Trophoblast cell (in vitro differentiated cells and primary cell): ENCODE data around the gene ZNF273.
A peak's percentile ranks its signal among the peaks of the same experiment; 100 is the strongest.

Experiments
- DNase-seq, 2 donors: peaks; one replicate each; pipeline ENCODE4 v3.0.0-alpha.2; 2016
- H2AFZ ChIP-seq: 2 replicates; pipeline ENCODE4 v1.6.1; 2013; ENCODE audit warnings: low read length, moderate library complexity, mild to moderate bottlenecking; ENCODE audit not compliant: insufficient read depth, poor library complexity
- H2AK5ac ChIP-seq: 2 replicates; pipeline ENCODE4 v1.6.1; 2013; ENCODE audit warnings: mild to moderate bottlenecking, low read length
- H2BK120ac ChIP-seq: 2 replicates; pipeline ENCODE4 v1.6.1; 2013; ENCODE audit warnings: low read length, mild to moderate bottlenecking, moderate library complexity; ENCODE audit not compliant: insufficient read depth, poor library complexity
- H2BK12ac ChIP-seq: 2 replicates; pipeline ENCODE4 v1.6.1; 2013; ENCODE audit warnings: mild to moderate bottlenecking, low read length, moderate library complexity
- H2BK5ac ChIP-seq: 2 replicates; pipeline ENCODE4 v1.6.1; 2013; ENCODE audit warnings: low read length, low read depth, moderate library complexity, mild to moderate bottlenecking; ENCODE audit not compliant: poor library complexity
- H3K14ac ChIP-seq: 2 replicates; pipeline ENCODE4 v1.6.1; 2013; ENCODE audit warnings: mild to moderate bottlenecking, low read length
- H3K18ac ChIP-seq: 2 replicates; pipeline ENCODE4 v1.6.1; 2013; ENCODE audit warnings: mild to moderate bottlenecking, low read length
- H3K23ac ChIP-seq: 2 replicates; pipeline ENCODE4 v1.6.1; 2013; ENCODE audit warnings: low read length
- H3K27ac ChIP-seq: 2 replicates; pipeline ENCODE4 v1.5.1; 2013; ENCODE audit warnings: low read depth, mild to moderate bottlenecking, inconsistent platforms, low read length, moderate library complexity
- H3K27me3 ChIP-seq: 2 replicates; pipeline ENCODE4 v1.6.1; 2013; ENCODE audit warnings: inconsistent platforms, mild to moderate bottlenecking, low read length, moderate library complexity; ENCODE audit not compliant: insufficient read depth
- H3K36me3 ChIP-seq, 2 experiments: 1 replicate in 1 of 2; 2 replicates in 1 of 2; pipeline ENCODE4 v1.6.1; 2013; ENCODE audit warnings: low read length in 2 of 2, mild to moderate bottlenecking in 2 of 2, moderate library complexity in 1 of 2; ENCODE audit not compliant: insufficient read depth in 2 of 2, control insufficient read depth in 1 of 2
- H3K4ac ChIP-seq: 2 replicates; pipeline ENCODE4 v1.6.1; 2013; ENCODE audit warnings: low read depth, mild to moderate bottlenecking, low read length, moderate library complexity
- H3K4me1 ChIP-seq, 2 experiments: 1 replicate in 1 of 2; 2 replicates in 1 of 2; pipeline ENCODE4 v1.6.1; 2013; ENCODE audit warnings: low read length in 2 of 2, mild to moderate bottlenecking in 2 of 2, moderate library complexity in 1 of 2; ENCODE audit not compliant: insufficient read depth in 2 of 2, control insufficient read depth in 1 of 2
- H3K4me2 ChIP-seq: 2 replicates; pipeline ENCODE4 v1.6.1; 2013; ENCODE audit warnings: inconsistent platforms, mild to moderate bottlenecking, low read length, moderate library complexity
- H3K4me3 ChIP-seq: 2 replicates; pipeline ENCODE4 v1.5.1; 2013; ENCODE audit warnings: mild to moderate bottlenecking, low read depth, low read length, inconsistent platforms
- H3K79me1 ChIP-seq: one replicate; pipeline ENCODE4 v1.6.1; 2013; ENCODE audit warnings: low read length
- H3K79me2 ChIP-seq: 2 replicates; pipeline ENCODE4 v1.6.1; 2013; ENCODE audit warnings: low read length, mild to moderate bottlenecking; ENCODE audit not compliant: control insufficient read depth, insufficient read depth, poor library complexity
- H3K9ac ChIP-seq: 2 replicates; pipeline ENCODE4 v1.6.1; 2013; ENCODE audit warnings: mild to moderate bottlenecking, low read length
- H3K9me3 ChIP-seq: 2 replicates; pipeline ENCODE4 v1.6.1; 2013; ENCODE audit warnings: low read depth, mild to moderate bottlenecking, control low read depth, inconsistent platforms, low read length; ENCODE audit not compliant: insufficient read depth
- H4K12ac ChIP-seq: 2 replicates; pipeline ENCODE4 v1.6.1; 2013; ENCODE audit warnings: low read depth, mild to moderate bottlenecking, low read length, moderate library complexity
- H4K8ac ChIP-seq: 2 replicates; pipeline ENCODE4 v1.6.1; 2013; ENCODE audit warnings: low read depth, mild to moderate bottlenecking, low read length, moderate library complexity
- H4K91ac ChIP-seq: one replicate; pipeline ENCODE4 v1.6.1; 2013; ENCODE audit warnings: low read depth, mild to moderate bottlenecking, low read length, moderate library complexity
- WGBS: extraction: QIAGEN DNeasy Blood & Tissue Kit; methylation state at CpG from one replicate; pipeline ENCODE4 v1.1.7; 2013; ENCODE audit warnings: missing lambda C conversion rate; ENCODE audit not compliant: insufficient read length, insufficient coverage; ENCODE audit errors: extremely low coverage; 5-methylcytosine and 5-hydroxymethylcytosine counted together

The ZNF273 gene

DNA sequence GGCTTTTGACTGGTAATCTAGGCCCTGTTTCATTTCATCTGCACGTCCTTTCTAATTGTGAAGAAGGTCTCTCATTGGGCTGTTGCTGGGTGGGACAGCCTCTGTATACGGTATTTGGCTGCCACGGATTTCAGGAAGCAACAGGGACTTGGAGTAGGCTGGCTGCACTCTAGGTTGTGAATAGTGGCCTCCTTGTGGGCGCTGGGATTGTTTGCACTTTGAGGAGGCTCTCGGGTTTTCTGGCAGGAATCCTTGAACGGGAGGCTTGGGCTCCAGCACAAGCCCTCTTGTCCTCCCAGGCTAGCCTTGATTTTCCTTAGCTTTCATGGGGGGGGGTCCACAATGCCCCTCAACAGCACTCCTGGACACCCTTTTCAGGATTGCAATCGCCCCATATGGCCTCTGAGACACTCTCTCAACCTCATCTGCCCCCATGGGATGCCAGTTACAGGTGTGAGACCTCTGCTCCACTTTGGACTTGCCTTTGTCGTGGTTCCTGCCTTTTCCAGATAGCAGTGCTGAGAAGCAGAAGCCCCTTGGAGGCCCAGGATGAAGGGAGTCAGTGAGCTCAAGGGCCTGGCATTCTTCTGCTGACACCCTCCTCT is 33.9 kb upstream of the ZNF273 start:
- no CpG with 5 or more reads among the region's 8 CpGs for WGBS
- Histone ChIP-seq H2AFZ (no peak overlapping the region), H2BK120ac (no peak overlapping the region), H4K8ac (no peak overlapping the region), H4K12ac (no peak overlapping the region), H3K79me2 (no peaks in the 10 kb centered on the region), H3K36me3 (no peaks in the 10 kb centered on the region), H2BK12ac (no peak overlapping the region), H3K9ac (no peak overlapping the region), H3K4me3 (no peak overlapping the region), H3K4ac (no peak overlapping the region), H3K27ac (no peak overlapping the region), H3K18ac (no peak overlapping the region), H3K14ac (no peak overlapping the region), H2BK5ac (no peak overlapping the region), H4K91ac (no peak overlapping the region), H3K4me1 (no peaks in the 10 kb centered on the region), H3K23ac (no peak overlapping the region), H3K4me2 (no peak overlapping the region), H3K27me3 (no peaks in the 10 kb centered on the region), H3K9me3 (peaks cover 42% of the 10 kb centered on the region), H2AK5ac (no peak overlapping the region), H3K79me1 (no peaks in the 10 kb centered on the region)
- no peak for DNase-seq

DNA sequence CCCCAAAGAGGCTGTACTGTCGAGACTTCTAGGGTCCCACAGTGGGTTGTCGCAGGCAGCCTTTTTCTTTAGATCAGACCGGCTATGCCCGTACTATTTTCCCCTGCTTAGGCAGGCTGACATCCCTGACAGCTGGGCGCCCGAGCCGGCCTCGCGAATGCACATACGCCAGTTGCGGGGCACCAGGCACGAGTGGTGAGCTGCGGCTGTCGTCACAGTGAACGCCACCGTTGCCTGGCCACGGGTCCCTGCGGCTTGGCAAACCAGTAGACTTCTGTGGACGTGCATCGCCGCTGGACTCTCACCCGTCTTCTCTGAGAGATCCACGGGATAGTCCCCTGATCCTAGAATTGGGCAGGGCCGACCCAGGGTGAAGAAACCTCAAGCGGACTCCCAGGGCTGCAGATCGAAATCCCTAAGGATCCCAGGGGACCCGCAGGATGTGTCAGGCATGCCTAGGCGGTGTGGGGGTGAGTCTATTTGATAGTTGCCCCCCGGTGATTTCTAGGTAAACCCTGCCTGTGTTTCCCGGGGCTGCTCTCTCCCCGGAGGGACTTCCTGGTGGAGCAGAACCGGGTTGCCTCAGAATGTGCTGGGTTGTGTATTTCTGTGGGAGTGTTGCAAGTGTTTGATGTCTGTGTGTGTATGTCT is 33.0 kb upstream of the ZNF273 start:
- H2AK5ac ChIP-seq, result no peak overlapping the region
- no peak overlapping the region for H2BK5ac ChIP-seq
- no peak for DNase-seq
- no peak overlapping the region for H3K4ac ChIP-seq
- H4K8ac ChIP-seq, result no peak overlapping the region
- no peaks in the 10 kb centered on the region for H3K79me1 ChIP-seq
- H3K4me3 ChIP-seq, result no peak overlapping the region
- no peak overlapping the region for H3K9ac ChIP-seq
- H3K36me3 ChIP-seq, result no peaks in the 10 kb centered on the region
- H4K91ac ChIP-seq, result no peak overlapping the region
- H3K27ac ChIP-seq, result no peak overlapping the region
- H3K79me2 ChIP-seq, result no peaks in the 10 kb centered on the region
- H2BK120ac ChIP-seq, result no peak overlapping the region
- no peak overlapping the region for H4K12ac ChIP-seq
- no peaks in the 10 kb centered on the region for H3K4me1 ChIP-seq
- H3K18ac ChIP-seq, result no peak overlapping the region
- H3K23ac ChIP-seq, result no peak overlapping the region
- WGBS, result no CpG with 5 or more reads among the region's 32 CpGs
- H2AFZ ChIP-seq, result no peak overlapping the region
- no peak overlapping the region for H3K4me2 ChIP-seq
- no peak overlapping the region for H2BK12ac ChIP-seq
- no peaks in the 10 kb centered on the region for H3K27me3 ChIP-seq
- no peak overlapping the region for H3K14ac ChIP-seq
- peaks cover 49% of the 10 kb centered on the region for H3K9me3 ChIP-seq

- Histone ChIP-seq H4K8ac (no peak overlapping the region), H2BK120ac (no peak overlapping the region), H3K27me3 (no peaks in the 10 kb centered on the region), H4K91ac (no peak overlapping the region), H3K4me3 (no peak overlapping the region), H3K9ac (no peak overlapping the region), H3K4me1 (no peaks in the 10 kb centered on the region), H2BK5ac (no peak overlapping the region), H3K36me3 (no peaks in the 10 kb centered on the region), H3K79me1 (no peaks in the 10 kb centered on the region), H3K14ac (no peak overlapping the region), H3K27ac (no peak overlapping the region), H3K9me3 (peaks cover 53% of the 10 kb centered on the region), H2AK5ac (no peak overlapping the region), H2AFZ (no peak overlapping the region), H3K18ac (no peak overlapping the region), H3K4ac (no peak overlapping the region), H3K79me2 (no peaks in the 10 kb centered on the region), H3K23ac (no peak overlapping the region), H4K12ac (no peak overlapping the region), H2BK12ac (no peak overlapping the region), H3K4me2 (no peak overlapping the region)
- no CpG with 5 or more reads among the region's 13 CpGs for WGBS
- no peak for DNase-seq
Observed at GRCh38 chr7:64870656-64871055, 32.4 kb upstream of the ZNF273 start.

DNA sequence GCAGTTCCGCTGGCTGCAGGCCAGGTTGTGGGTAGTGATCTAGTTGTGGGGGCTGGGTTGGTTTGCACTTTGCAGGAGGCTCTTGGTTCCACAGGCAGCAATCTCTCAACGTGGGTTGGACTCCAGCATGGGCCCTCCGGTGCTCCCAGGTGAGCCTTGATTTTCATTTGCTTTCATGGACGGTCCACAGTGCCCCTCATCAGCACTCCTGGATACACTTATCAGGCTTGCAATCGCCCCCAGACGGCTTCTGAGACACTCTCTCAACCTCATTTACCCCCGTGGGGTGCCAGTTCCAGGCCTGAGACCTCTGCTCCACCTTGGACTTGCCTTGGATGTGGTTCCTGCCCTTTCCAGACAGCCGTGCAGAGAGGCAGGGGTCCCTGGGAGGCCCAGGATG is 31.3 kb upstream of the ZNF273 start:
- Histone ChIP-seq H3K9me3 (peaks cover 56% of the 10 kb centered on the region), H3K18ac (no peak overlapping the region), H3K4ac (no peak overlapping the region), H2BK120ac (no peak overlapping the region), H2AK5ac (no peak overlapping the region), H3K79me1 (no peaks in the 10 kb centered on the region), H2BK12ac (no peak overlapping the region), H3K27ac (no peak overlapping the region), H3K79me2 (no peaks in the 10 kb centered on the region), H3K9ac (no peak overlapping the region), H3K36me3 (no peaks in the 10 kb centered on the region), H3K27me3 (no peaks in the 10 kb centered on the region), H3K4me2 (no peak overlapping the region), H2AFZ (no peak overlapping the region), H3K4me1 (no peaks in the 10 kb centered on the region), H3K4me3 (peak overlapping the region; percentile 16), H2BK5ac (no peak overlapping the region), H4K12ac (no peak overlapping the region), H3K14ac (no peak overlapping the region), H4K91ac (no peak overlapping the region), H3K23ac (no peak overlapping the region), H4K8ac (no peak overlapping the region)
- no peak for DNase-seq
- no CpG with 5 or more reads among the region's 8 CpGs for WGBS
